ENCODE measurements around the gene CCDC169.

DNA sequence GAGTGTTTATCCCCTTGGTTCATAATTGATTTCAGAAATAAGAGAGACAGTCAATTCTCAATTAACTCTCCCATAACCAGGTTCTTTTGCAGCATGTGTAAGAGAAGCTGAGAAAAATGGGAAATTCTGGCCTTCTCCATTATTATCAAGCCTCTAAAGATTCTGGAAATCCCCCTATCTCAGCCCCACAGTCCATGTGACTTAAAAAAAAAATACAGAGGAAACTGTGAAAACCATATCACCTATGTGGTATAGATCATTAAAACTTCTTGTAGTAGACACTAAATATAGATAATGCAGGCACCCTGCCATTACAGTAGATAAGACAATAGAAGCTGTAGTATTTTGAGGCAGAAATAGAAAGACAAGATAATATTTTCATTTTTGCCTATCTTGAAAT, 48.9 kb downstream of the CCDC169 start:
- TF ChIP-seq, protein P1, sequence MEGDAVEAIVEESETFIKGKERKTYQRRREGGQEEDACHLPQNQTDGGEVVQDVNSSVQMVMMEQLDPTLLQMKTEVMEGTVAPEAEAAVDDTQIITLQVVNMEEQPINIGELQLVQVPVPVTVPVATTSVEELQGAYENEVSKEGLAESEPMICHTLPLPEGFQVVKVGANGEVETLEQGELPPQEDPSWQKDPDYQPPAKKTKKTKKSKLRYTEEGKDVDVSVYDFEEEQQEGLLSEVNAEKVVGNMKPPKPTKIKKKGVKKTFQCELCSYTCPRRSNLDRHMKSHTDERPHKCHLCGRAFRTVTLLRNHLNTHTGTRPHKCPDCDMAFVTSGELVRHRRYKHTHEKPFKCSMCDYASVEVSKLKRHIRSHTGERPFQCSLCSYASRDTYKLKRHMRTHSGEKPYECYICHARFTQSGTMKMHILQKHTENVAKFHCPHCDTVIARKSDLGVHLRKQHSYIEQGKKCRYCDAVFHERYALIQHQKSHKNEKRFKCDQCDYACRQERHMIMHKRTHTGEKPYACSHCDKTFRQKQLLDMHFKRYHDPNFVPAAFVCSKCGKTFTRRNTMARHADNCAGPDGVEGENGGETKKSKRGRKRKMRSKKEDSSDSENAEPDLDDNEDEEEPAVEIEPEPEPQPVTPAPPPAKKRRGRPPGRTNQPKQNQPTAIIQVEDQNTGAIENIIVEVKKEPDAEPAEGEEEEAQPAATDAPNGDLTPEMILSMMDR (IDR thresholded peaks at IDR 0.05; ENCODE audit: low read depth, low read length), result no peak
- TF ChIP-seq EZH2phosphoT487 (IDR thresholded peaks at IDR 0.05; ENCODE audit: low read depth), result no peak

Measured in OCI-LY3 (cell line).